SJCRH30 (cell line): ENCODE data around the gene FBXL4. TPM values are rescaled to one million over a fixed set of nuclear protein-coding genes. Genes with fewer than 3 reads are reported as not detected.

Experiments used
- DNase-seq, 2 experiments: peaks; one replicate each; pipeline ENCODE4 v3.0.0-alpha.2; 2015 to 2020
- H3K27ac ChIP-seq: fragments of 250-450 bp; sonication (Bioruptor Pico); 2 replicates; pipeline ENCODE4 v1.5.1; 2020; ENCODE audit warnings: mild to moderate bottlenecking, moderate library complexity
- H3K27me3 ChIP-seq: fragments of 250-450 bp; sonication (Bioruptor Pico); 2 replicates; pipeline ENCODE4 v1.5.1; 2020; ENCODE audit warnings: mild to moderate bottlenecking, moderate library complexity
- H3K36me3 ChIP-seq: fragments of 250-450 bp; sonication (Bioruptor Pico); 2 replicates; pipeline ENCODE4 v1.5.1; 2020; ENCODE audit warnings: mild to moderate bottlenecking, moderate library complexity
- H3K4me1 ChIP-seq: fragments of 250-450 bp; sonication (Bioruptor Pico); 2 replicates; pipeline ENCODE4 v1.5.1; 2020; ENCODE audit warnings: mild to moderate bottlenecking, moderate library complexity
- H3K4me3 ChIP-seq: fragments of 250-450 bp; sonication (Bioruptor Pico); 2 replicates; pipeline ENCODE4 v1.5.1; 2020; ENCODE audit warnings: mild to moderate bottlenecking, moderate library complexity
- H3K9me3 ChIP-seq: fragments of 250-450 bp; sonication (Bioruptor Pico); replicated peaks from 2 replicates; pipeline ENCODE4 v1.5.1; 2020; ENCODE audit warnings: mild to moderate bottlenecking, moderate library complexity
- total RNA-seq: library from RNA; depleted of rRNA; stranded (reverse); fragments of >200 nt; shearing (Covaris generic); gene quantifications from 2 replicates; pipeline ENCODE4 v1.2.3, GENCODE V29; 2014; rRNA removed

FBXL4 gene
- total RNA-seq = 9.4 and 10.7 TPM in 2 replicates

DNA sequence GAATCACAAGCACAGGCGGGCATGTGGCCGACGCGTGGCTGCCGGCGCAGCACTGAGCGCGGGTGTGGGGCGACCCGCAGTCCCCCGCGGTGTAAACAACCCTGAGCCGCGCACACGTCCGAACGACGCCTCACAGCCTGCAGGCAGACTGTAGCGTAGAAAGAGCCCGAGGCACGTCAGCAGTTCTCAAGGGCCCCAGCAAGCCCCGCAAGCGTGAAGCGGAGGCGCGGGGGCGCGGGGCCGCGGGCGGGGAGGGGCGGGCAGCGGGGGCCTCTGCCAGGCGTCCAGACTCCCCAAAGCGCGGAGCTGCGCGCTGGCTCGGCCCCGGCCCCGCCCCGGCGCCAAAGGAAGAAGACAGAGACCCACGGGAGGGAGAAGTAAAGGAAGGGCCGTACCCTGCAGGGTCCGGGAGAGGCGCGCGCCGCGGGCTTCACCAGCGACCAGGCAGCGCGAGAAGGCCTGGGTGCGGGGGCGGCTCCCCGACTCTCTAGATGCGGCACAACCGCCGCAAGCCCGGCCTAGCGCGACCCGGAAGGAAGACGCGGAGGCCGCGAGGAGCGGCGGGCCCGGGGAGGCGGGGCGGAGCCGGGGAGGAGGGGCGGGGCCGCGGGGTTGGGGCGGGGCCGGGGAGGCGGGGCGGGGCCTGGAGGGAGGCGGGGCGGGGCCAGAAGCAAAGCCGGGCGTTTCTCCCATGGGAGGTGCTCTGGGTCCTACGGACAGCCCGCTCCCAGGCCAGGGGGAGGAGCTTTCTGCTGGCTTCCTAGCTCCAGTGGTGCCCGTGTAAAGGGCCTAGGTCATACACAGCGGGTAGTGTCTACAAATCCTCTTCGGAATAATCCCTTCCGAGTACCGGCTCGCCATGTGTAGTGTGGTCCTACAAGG is at the start of gene FBXL4:
Gene FBXL4 (minus strand): TSS at position 536 of the 882 bp plus-strand sequence. CDS start 20,958 bp downstream, outside the sequence.
- DNase-seq = peak; percentile 92 to 93
- H3K27ac ChIP-seq = peak within 1 kb of the TSS; percentile 90
- no peaks in the 10 kb centered on the region for H3K4me1 ChIP-seq
- no peaks in the 10 kb centered on the region for H3K9me3 ChIP-seq
- H3K27me3 ChIP-seq = no peaks in the 10 kb centered on the region
- no peaks in the 10 kb centered on the region for H3K36me3 ChIP-seq
- peak within 1 kb of the TSS; percentile 99 for H3K4me3 ChIP-seq

DNA sequence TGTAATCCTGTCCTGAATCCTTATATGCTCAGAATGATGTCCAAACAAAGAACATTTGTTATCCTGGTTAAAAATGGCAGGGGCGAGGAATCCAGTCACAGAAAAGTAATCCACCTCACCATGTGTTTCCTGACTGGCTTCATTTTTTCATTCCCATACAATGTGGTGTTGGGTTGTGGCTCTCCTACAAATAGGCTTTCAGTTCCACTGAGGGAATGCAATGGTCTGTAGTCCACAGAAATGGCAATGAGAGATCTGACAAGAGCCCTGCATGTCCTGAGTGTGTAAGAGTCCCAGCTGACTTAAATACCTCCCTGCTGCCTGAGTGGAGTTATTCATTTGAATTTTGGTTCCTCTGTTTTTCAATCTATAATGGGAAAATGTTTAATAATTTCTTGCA is 47.4 kb upstream of the FBXL4 start:
- DNase-seq = no peak
- no peak overlapping the region for H3K4me3 ChIP-seq
- H3K36me3 ChIP-seq = no peaks in the 10 kb centered on the region
- H3K27me3 ChIP-seq = no peaks in the 10 kb centered on the region; the same call in 1 of the 2 replicates
- H3K9me3 ChIP-seq = no peaks in the 10 kb centered on the region
- H3K4me1 ChIP-seq = no peaks in the 10 kb centered on the region
- H3K27ac ChIP-seq = no peak overlapping the region

GRCh38 chr6:98992535-98992934 is 44.8 kb upstream of the FBXL4 start:
- Histone ChIP-seq H3K36me3 (no peaks in the 10 kb centered on the region), H3K9me3 (no peaks in the 10 kb centered on the region), H3K4me3 (no peak overlapping the region), H3K4me1 (no peaks in the 10 kb centered on the region), H3K27me3 (no peaks in the 10 kb centered on the region), H3K27ac (no peak overlapping the region)
- no peak for DNase-seq

DNA sequence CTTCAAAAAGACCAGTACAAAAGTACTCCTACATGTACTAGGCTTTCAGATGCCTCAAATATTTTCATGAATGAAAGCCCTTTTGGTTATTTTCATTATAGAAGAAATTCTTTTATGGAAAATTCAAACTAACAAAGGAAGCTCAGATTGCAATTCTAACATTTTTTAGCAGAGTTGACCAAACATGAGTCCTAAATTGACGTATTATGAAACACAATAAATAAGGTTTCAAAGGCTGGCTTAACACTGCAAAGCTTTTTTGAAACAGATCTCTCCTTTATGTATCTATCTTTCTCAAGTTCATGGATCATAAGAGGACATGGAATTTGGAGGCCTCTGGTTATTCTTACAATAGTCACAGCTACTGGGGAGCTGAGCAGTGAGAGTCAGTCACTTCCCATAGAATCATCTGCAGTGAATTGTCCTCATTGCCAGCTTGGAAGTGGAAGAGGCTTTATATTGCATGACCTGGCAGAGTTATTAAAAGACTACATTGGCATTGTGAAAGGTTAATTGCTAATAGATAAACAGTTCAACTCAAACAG is 38.4 kb upstream of the FBXL4 start:
- H3K27me3 ChIP-seq = no peaks in the 10 kb centered on the region
- no peaks in the 10 kb centered on the region for H3K4me1 ChIP-seq
- no peaks in the 10 kb centered on the region for H3K36me3 ChIP-seq
- H3K4me3 ChIP-seq = no peak overlapping the region
- H3K9me3 ChIP-seq = no peaks in the 10 kb centered on the region
- H3K27ac ChIP-seq = no peak overlapping the region
- DNase-seq = no peak

- H3K4me1 ChIP-seq = no peaks in the 10 kb centered on the region
- H3K27me3 ChIP-seq = no peaks in the 10 kb centered on the region
- no peaks in the 10 kb centered on the region for H3K9me3 ChIP-seq
- DNase-seq = no peak
- no peaks in the 10 kb centered on the region for H3K36me3 ChIP-seq
- no peak overlapping the region for H3K27ac ChIP-seq
- no peak overlapping the region for H3K4me3 ChIP-seq
These were observed 37.6 kb upstream of the FBXL4 start for GRCh38 chr6:98985391-98985790.

DNA sequence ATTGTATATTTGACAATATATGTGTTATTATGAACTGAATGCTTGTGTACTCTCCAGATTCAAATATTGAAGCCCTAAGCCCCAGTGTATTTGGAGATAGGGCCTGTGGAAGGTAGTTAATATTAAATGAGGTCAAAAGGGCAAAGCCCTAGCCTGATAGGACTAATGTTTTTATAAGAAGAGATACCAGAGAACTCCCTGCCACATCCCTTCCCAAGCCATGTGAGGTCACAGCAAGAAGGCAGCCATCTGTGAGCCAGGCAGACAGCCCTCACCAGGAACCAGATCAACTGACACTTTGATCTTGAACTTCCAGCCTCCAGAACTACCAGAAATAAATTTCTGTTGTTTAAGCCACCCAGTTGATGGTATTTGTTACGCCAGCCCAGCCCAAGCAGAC is 36.4 kb upstream of the FBXL4 start:
- no peak for DNase-seq
- H3K27me3 ChIP-seq = no peaks in the 10 kb centered on the region
- H3K4me1 ChIP-seq = no peaks in the 10 kb centered on the region
- no peak overlapping the region for H3K27ac ChIP-seq
- no peak overlapping the region for H3K4me3 ChIP-seq
- H3K36me3 ChIP-seq = no peaks in the 10 kb centered on the region
- no peaks in the 10 kb centered on the region for H3K9me3 ChIP-seq

GRCh38 chr6:98981473-98981872 is 33.7 kb upstream of the FBXL4 start:
- H3K9me3 ChIP-seq = no peaks in the 10 kb centered on the region
- DNase-seq = no peak
- H3K36me3 ChIP-seq = no peaks in the 10 kb centered on the region
- no peaks in the 10 kb centered on the region for H3K27me3 ChIP-seq
- no peaks in the 10 kb centered on the region for H3K4me1 ChIP-seq
- H3K27ac ChIP-seq = no peak overlapping the region
- H3K4me3 ChIP-seq = no peak overlapping the region

DNA sequence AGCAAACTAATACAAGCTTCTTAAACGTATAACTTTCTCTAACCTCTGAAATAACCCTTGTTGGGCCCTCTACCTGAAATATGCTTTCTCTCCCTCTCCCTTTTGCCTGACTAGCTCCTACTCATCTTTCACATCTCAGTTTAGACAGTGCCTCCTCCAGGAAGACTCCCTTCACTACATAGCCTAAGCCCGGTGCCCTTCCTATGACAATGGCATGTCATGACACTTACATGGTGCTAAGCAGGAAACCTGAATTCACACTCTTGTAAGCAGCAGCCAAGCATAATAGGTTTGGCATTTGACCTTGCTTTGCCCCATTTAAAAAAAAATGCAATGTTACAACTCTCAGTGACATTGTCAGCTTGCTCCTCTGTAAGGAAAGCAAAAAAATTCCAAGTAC is 33.1 kb upstream of the FBXL4 start:
- Histone ChIP-seq H3K36me3 (no peaks in the 10 kb centered on the region), H3K4me3 (no peak overlapping the region), H3K27me3 (no peaks in the 10 kb centered on the region), H3K27ac (no peak overlapping the region), H3K4me1 (no peaks in the 10 kb centered on the region), H3K9me3 (no peaks in the 10 kb centered on the region)
- DNase-seq = peak in 1 of 2 experiments; percentile 6

- no peak overlapping the region for H3K4me3 ChIP-seq
- no peak overlapping the region for H3K27ac ChIP-seq
- no peaks in the 10 kb centered on the region for H3K4me1 ChIP-seq
- no peak for DNase-seq
- no peaks in the 10 kb centered on the region for H3K36me3 ChIP-seq
- no peaks in the 10 kb centered on the region for H3K9me3 ChIP-seq
- H3K27me3 ChIP-seq = no peaks in the 10 kb centered on the region
These were observed 30.0 kb upstream of the FBXL4 start for GRCh38 chr6:98977671-98978292.

- no peak overlapping the region for H3K4me3 ChIP-seq
- no peaks in the 10 kb centered on the region for H3K27me3 ChIP-seq
- H3K27ac ChIP-seq = no peak overlapping the region
- no peaks in the 10 kb centered on the region for H3K36me3 ChIP-seq
- no peaks in the 10 kb centered on the region for H3K4me1 ChIP-seq
- no peak for DNase-seq
- H3K9me3 ChIP-seq = no peaks in the 10 kb centered on the region
These were observed 29.1 kb upstream of the FBXL4 start for GRCh38 chr6:98976674-98977385.

- Histone ChIP-seq H3K9me3 (no peaks in the 10 kb centered on the region), H3K4me3 (no peak overlapping the region), H3K4me1 (no peaks in the 10 kb centered on the region), H3K27me3 (no peaks in the 10 kb centered on the region), H3K36me3 (no peaks in the 10 kb centered on the region), H3K27ac (no peak overlapping the region)
- DNase-seq = no peak
These were observed 27.7 kb upstream of the FBXL4 start for GRCh38 chr6:98975421-98975820.

- H3K36me3 ChIP-seq = no peaks in the 10 kb centered on the region
- H3K27me3 ChIP-seq = no peaks in the 10 kb centered on the region
- H3K9me3 ChIP-seq = no peaks in the 10 kb centered on the region
These were observed 26.6 kb upstream of the FBXL4 start for GRCh38 chr6:98974309-98974708.

GRCh38 chr6:98973571-98973970 is 25.8 kb upstream of the FBXL4 start:
- Histone ChIP-seq H3K27me3 (no peaks in the 10 kb centered on the region), H3K4me1 (no peaks in the 10 kb centered on the region), H3K9me3 (no peaks in the 10 kb centered on the region; the same call in 1 of the 2 replicates), H3K36me3 (no peaks in the 10 kb centered on the region), H3K4me3 (no peak overlapping the region), H3K27ac (no peak overlapping the region)
- DNase-seq = no peak

More at GRCh38 chr6:98974309-98974708, 26.6 kb upstream of the FBXL4 start:
- Histone ChIP-seq H3K27ac (no peak overlapping the region), H3K4me1 (no peaks in the 10 kb centered on the region), H3K4me3 (no peak overlapping the region)
- no peak for DNase-seq

GRCh38 chr6:98971303-98971702 is 23.6 kb upstream of the FBXL4 start:
- no peaks in the 10 kb centered on the region for H3K36me3 ChIP-seq
- no peak for DNase-seq
- H3K4me1 ChIP-seq = no peaks in the 10 kb centered on the region
- no peaks in the 10 kb centered on the region for H3K27me3 ChIP-seq
- H3K4me3 ChIP-seq = no peak overlapping the region
- no peak overlapping the region for H3K27ac ChIP-seq
- H3K9me3 ChIP-seq = no peaks in the 10 kb centered on the region; the same call in 1 of the 2 replicates

DNA sequence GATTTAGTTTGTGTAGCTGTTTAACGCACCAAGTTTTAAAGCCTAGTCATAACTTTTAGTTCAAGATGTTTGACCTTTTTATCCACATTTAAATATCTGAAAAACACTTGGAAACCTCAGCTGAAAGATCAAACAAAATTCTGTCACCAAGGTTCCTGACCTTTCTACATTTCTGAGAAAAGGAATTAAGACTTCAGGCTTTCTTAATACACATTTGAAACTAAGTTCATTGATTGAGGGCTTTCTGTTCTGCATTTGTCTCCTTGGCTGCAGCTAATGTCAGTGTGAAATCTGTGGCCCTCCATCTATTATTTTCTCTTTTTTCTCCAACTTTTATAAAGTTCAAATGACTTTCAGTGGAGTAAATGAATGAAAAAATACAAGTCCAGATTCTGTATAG is 22.7 kb upstream of the FBXL4 start:
- Histone ChIP-seq H3K36me3 (no peaks in the 10 kb centered on the region), H3K27me3 (no peaks in the 10 kb centered on the region), H3K4me3 (no peak overlapping the region), H3K27ac (no peak overlapping the region), H3K9me3 (no peaks in the 10 kb centered on the region; the same call in 1 of the 2 replicates), H3K4me1 (no peaks in the 10 kb centered on the region)
- no peak for DNase-seq
